Measurements from ENCODE around the gene GSTO2.

Gene GSTO2

DNA sequence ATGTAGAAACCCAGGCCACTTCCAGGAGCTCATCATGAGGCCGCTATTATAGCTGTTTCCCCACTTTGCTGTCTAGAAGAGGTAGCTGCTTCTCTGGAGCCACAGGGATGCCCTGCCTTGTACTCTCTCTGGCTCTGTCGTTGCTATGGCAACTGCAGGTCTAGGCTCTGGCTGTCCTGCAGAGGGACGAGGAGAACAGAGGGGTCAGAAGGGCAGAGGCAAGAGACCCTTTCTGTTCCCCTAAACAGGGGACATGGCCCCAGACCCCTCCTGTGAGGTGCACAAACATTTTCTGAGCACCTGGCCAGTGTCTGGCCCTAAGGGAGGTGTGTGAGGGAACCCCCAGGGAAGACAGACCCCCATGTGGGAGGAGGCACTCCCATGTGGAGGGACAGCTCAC is 37.9 kb downstream of the GSTO2 start:
- in situ Hi-C loops (cut with MboI; ENCODE audit: low sequenced_read_pairs): no loop called here

DNA sequence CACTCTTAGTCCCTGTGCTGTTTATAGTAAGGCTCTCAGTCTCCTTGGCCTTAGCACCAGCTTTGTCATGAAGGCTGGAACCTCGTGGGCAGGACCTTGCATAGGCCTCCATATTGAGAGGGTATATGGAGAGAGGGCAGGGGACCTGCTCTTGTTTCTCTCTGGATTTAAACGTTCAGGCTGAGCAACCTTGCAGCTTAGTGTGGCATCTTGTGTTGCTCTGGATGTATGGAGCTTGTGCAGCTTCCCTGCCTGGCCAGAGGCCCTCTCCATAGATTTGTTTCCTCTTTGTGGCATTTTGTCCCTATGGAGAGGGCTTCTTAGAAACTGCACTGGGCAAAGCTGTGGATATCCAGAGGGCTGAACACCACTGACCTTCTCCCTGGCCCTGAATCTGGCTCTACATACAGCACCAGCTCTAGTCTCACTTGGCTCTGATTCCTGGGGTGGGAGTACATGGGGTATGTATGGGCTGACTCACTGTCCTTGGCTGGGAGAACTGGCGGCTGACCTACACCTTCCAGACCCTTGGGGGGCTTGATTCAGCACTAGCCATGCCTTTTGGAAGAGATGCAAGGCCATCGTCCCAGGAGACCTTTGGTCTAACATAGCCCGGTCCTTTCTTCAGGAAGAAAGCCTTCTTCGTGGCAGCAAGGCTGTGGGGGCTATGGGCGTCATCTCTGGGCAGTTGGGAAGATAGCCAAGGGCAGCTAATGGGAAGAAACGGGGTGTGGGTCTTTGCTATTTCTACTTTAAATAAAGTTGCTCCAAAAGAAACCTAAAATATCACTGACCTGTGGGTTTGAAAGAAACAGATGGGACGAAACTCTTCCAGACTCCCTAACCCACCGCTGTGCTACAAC is 38.8 kb downstream of the GSTO2 start:
- in situ Hi-C loops (cut with MboI; ENCODE audit: low sequenced_read_pairs): no loop called here

DNA sequence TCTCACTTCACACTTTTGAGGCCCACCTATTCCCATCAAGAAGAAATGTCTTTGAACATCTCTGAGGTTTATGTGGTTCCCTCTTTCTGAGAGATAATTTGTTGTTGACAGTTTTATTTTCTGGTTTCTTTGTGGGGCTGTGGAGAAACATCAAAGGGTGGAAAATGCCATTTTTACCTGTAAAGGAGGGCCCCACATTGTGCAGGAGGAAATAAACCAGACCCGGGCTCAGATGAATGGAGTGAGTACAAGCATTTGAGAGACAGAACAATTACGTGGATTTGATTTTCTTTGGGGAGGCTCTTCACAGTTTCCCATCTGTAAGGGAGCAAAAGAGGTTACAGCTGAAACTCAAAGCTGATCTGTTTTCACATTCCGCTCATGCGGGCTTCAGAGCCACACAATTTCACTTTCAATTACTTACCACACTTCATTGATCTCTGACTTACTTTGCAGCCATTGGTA is 39.5 kb downstream of the GSTO2 start:
- in situ Hi-C loops (cut with MboI; ENCODE audit: low sequenced_read_pairs): no loop called here

DNA sequence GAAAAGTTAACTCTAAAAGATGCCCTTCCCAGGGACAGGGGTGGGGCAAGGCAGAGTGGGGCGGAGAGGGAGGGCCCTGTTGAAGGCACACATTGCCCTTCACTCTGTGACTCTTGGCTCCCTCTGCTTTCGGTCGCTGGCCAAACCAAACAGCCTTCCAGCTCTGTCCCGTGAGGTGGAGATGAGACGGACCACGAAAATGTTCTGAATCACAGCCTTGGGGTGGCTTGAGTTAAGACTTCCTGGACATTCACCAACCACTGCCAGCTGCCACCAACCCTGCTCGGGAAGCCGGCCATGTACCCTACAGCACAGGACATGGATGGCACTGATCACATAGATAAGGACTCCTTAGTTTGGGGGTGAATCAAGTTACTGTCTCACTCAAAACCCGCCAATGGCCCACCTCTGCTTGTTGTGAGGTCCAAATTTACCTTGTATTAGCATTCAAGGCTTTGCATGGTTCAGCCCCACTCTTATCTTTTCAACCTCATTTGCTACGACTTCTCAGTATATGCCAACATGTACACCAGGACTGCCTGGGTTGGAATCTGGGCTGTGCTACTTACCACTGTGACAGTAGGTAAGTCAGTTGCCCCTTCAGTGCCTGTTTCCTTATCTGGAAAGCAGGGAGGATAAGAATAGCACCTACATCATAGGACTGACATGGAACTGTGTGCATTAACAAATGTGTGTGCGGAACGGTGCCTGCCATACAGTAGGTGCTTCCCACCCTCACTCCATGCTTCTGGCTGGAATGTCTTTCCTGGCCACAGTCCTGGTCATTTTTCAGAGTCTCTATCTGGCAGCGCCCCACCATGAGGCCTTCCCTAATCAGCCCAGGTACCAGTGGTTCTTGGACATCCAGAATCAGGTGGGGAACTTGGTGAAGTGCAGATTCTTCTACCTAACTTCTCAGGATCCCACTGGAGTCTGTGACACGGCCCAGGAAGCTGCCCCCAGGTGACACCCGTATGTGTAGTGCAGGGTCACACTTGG is 41.3 kb downstream of the GSTO2 start:
- in situ Hi-C loops (cut with MboI; ENCODE audit: low sequenced_read_pairs): no loop called here

DNA sequence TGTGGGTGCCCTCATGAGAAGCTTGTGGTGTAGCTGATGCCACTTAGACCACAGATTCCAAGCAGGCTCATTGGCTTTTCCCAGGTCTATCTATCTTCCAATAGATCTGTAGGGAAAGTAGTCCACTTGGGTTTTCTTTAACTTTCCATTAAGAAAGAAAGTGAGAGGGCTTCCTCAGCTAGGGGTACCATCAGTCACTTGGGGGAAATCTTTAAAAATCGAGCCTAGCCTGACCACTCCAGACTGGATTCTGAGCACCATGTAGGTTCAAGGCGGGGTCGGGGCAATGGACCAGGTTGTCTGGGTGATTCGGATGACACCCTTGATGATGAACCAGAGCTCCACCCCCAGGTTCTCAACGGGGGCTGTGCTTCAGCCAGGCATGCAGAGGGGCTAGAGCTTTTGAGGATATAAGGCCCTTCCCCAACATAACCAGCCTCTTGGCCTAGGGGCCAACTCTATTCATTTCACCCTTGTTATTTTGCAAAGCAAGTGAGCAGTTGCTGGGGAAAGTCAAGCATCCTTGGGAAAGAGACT is 42.3 kb downstream of the GSTO2 start:
- in situ Hi-C loops (cut with MboI; ENCODE audit: low sequenced_read_pairs): no loop called here

DNA sequence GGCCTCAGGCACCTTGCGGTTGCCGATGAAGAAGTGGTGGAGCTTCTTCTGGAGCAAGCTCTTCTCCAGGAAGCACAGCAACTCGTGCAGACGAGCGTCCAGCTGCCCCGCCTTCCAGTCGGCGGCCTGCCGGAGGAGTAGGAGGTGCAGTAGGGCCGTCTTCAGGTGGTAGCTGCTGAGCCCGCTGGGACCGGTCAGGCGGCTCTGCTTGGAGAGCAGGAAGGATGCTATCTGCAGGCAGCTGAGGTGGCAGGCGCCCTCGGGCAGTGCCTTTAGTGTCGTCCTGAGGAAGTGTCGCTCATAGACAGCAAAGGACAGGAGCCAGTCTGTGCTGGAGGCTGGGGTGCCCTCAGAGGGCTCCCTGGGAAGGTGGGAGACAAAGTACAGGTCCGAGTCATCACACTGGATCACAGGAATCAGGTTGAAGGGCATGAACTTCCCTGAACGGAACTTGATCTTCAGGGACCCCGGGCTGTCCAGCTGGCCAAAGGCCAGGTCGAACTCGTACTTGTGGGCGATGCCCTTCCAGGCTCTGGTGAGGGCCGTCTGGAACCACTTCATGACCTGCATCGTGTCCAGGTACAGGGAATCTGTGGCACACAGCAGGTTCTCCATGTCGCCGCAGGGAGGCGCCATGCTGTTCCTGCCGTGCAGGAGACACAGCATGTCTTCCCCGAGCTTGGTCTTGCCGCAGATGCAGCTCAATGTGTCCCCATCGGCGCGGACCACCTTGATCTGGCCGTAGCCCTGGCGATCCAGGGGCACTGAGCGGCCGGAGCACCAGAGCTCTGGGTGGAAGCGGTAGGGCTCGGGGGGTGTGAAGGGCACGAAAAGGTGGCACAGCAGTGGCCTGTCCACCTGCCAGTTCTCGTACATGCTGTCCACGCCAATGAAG is 45.9 kb downstream of the GSTO2 start:
- in situ Hi-C loops (cut with MboI; ENCODE audit: low sequenced_read_pairs): no loop called here

DNA sequence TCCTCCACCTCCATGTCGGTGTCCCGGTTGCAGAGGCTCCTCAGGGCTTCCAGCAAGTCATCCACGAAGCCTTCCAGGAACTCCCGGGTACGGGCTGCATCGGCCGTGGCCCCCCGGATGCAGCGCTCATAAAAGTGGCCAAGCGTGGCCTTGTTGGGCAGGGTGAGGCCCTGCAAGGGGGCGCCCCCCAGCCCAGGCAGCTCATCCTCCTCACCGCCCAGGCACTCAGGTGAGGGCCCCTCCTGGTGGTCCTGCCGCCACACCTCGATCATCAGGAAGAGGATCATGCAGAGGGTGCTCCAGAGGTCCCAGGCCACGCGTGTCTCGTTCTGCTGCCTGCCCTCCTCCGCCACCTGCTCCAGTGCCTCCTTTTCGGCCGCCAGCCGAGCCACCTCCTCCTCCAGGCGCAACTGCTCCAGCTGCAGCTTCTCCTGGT is 46.5 kb downstream of the GSTO2 start:
- in situ Hi-C loops (cut with MboI; ENCODE audit: low sequenced_read_pairs): no loop called here

DNA sequence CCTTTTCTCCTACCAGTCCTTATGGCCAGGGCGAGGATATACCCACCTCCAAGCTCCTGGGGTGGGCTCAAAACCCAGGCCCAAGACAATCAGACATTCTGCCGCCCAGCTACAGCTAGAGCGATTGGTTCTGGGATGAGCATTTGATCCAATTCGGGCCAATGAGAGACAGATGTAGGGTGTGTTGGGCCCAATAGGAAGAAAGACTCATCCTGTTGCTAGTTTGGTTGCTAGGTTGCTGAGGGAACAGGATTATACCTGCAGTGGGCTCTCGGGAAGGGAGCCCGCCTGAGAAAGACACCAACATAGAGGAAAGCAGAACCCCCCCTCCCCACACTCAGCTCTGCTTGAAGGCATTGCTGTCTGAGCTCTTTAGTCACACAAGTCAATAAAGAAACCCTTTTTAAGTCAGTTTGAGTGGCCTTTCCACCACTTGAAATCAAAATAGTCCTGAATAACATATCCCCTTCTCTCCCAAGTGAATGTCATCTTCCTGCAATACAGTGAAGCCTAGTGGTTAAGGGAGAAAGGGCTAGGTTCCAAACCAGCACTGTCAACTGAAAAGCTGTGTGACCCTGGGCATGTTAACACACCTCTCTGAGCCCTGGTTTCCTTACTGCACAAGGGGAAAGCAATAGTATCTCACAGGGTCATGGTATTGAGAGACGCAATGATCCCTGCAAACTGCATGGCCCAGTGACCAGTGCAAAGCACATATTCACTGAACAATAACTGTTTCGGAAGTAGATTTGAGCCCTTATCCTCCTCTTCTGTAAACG is 47.5 kb downstream of the GSTO2 start:
- in situ Hi-C loops (cut with MboI; ENCODE audit: low sequenced_read_pairs): no loop called here

DNA sequence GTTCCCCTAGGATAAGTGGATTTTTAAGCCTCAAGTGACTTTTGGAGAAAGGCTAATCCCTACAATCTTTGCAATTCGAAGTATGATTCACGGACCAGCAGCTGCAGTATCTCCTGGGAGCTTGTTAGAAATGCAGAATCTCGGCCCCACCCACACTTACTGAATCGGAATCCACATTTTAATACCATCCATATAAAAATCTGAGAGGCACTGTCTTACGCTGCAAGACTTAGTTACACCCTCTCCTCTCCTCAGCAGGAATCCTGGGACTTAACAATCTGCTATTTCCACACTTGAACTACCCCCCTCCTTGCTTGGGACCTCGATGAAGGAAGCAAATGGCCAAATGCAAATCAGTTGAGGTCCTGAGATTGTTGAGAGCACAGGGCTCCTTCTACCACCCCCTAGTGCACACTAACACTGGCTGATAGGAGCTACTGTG is 48.3 kb downstream of the GSTO2 start:
- in situ Hi-C loops (cut with MboI; ENCODE audit: low sequenced_read_pairs): no loop called here

DNA sequence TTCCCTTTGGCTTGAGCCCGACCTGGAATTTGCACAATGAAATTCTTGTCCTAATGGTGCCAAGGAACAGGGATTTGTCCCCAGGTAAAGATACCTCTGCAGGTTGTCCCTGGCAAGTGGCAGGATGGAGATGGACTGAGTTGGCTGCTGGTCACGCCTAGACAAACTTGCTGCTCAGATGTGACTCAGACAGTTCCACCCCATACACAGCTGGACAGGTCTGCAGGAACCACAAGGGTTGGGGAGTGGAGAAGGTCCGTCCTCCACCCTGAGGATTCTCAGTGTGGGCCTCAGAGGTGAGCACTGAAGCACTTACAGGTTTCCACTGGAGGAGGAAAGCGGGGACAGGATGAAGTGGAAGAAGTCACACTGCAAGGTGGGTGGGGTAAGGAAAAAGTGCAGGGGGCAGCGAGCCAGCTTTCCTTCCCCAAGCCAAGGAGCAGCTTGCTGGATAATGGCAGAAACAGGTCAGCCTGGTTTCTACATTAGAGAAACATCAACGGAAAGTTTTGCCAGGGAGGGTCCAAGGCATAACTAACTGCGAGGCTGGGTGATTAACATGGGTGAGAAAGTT is 48.8 kb downstream of the GSTO2 start:
- in situ Hi-C loops (cut with MboI; ENCODE audit: low sequenced_read_pairs): no loop called here

DNA sequence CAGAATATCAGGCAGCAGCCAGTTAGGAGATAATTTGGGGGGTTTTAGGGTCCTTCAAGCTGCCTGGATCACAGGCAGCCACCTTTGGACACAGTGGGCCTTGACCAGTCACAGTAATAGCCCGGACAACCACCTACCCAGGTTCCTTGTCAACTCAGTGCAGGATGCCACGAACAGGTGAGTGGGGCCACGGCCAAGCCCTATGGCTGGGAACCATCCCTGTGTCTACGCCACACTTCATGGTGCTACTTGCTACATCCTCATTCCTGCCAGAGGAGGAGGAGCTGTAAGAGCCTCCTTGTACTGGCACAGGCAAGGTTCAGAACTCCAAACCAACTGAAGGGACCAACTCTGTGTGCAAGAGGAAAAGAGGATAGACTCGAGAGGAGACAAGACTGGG is 49.3 kb downstream of the GSTO2 start:
- in situ Hi-C loops (cut with MboI; ENCODE audit: low sequenced_read_pairs): no loop called here

DNA sequence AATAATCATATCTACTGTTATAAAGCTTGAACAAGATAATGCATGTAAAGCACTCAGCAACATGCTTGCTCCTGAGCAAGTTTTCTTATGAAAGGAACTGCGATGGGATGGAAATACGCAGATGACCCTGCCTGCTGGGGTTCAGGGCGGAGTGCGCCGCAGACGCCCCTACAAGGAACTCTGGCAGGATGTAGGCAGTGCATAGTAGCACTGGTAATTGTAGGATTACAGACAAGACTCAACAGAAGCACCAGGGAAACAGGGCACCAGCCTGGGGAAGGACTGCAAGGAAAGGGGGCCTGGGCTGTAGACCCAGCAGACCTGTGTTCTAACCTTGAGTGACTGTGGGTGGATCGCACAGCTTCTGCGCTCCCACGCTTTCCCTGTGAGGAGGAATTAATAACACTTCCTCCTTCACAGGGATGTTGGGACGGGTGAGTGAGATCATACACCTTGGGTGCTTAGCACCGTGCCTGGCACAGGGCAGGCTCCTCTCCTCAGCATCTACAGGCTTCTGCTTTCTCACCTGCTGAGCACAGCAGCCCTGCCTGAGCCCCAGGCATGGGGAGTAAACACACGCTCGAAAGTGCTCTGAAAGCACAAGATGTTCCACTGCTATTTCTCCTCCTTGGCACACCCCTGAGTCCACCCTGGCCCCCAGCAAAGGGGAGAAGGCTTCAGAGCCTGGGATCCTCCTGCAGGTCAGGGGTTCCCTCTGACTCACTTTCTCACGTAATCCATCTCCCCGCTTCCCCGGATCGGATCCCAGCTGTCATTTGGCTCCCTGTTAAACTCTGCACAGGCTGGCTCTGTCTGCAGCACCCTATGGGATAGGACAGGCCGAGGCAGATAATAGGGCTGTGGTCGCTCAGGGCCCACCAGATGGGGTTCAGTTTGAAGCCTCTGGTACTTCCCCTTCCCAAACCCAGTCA is 50.1 kb downstream of the GSTO2 start:
- in situ Hi-C loops (cut with MboI; ENCODE audit: low sequenced_read_pairs): no loop called here

DNA sequence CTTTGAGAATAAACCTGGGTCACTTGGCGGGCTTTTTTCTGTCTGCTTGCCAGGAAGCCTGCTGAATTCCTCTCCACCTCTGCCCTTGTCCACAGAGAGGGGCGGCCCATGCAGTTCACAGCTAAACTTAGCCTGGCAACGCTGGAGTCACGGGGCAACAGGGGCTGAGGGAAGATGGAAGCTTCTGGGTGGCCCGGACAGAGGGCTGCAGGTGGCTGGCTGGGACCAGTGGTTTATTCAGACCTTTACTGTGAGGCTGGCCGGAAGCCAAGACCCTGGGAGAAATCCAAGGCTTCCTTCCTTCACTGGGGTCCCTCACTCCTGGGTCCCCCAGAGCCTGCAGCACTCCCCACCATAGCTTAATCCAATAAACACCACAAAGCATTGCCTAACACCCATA is 52.2 kb downstream of the GSTO2 start:
- in situ Hi-C loops (cut with MboI; ENCODE audit: low sequenced_read_pairs): no loop called here

DNA sequence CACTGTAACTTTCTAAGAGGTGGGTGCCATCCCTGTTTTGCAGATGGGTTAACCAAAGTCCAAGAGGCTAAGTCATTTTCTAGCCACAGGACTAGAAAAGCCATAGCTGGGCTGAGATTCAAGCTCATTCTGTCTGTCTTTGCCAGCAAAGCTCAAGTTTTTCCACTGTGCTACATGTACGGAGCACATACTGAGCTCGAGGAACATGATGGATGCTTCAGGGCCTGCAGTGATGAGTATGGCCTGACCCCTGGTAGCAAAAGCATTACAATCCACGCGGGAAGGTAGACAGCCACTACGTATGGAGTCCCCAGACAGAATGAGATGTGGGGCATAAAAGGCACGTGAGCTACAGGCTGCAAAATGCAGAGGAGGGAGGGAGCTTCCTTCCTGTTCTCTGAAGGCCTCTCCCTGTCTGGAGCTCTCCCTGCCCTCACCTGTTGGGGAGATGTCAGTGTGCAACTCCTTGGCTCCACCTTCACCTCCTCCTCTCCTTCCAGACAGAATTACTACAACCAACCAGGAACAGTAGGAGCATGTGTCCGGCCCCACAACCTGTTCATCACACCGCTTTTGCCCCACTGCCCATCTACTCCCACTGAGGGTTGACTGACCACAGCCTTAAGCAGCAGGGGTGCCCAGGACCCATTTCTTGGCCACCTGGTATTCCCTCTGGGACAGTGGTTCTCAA is 52.9 kb downstream of the GSTO2 start:
- in situ Hi-C loops (cut with MboI; ENCODE audit: low sequenced_read_pairs): no loop called here

DNA sequence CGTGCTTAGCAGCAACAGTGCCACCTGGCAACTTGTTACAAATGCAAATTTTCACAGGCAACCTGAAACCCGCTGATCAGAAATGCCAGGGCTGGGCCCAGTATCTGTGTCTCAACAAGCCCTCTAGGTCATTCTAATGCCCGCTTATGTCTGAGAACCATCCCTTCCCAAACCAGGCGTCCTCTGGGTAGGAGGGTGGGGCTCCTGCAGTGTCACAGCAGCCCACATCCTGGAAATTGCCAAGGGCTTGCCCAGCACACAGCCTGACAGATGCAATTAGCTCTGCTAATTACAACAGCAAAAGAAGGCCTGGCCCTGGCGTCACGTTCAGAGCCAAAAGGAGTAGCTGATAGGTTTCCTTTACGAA is 53.4 kb downstream of the GSTO2 start:
- in situ Hi-C loops (cut with MboI; ENCODE audit: low sequenced_read_pairs): no loop called here

DNA sequence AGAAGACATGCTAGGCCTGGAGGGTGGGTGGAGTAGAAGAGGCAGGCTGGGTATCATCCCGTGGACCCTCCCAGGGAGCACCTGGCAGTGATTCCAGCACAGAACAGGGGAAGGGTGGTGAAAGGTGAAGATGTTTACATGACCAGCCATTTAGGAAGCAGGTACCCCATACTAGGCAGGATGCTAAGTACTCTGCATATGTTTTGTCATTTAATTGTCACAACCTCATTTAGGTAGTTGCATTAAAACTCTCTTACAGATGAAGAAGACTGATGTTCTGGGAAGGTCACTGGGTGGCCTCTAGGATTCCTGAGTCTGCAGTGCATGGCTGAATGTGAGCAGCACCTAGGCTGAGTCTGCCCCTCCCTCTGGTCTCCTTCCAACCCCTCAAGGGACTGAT is 54.1 kb downstream of the GSTO2 start:
- in situ Hi-C loops (cut with MboI; ENCODE audit: low sequenced_read_pairs): no loop called here

DNA sequence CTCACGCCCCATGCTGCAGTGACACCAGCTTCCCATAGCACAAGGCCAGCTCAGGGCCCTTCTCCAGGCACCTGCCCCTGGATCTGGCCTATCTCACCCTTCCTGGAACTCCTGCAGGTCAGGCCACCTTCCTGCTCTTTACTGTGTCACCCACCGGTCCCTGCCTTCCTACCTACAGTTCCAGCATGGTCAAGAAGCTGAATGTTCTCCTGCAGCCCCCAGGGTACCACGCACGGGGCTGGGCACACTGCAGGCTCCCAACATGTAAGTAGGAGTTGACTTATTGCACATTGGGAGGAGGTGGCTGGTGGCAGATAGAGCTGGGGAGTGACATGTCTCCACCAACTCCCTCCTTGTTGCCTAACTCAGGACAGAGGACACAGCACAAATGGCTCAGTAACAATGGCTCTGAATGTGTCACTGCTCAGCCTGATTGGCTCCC is 54.8 kb downstream of the GSTO2 start:
- in situ Hi-C loops (cut with MboI; ENCODE audit: low sequenced_read_pairs): no loop called here
